Lower leg skin (tissue), 4 donors: Measurements from ENCODE around the gene CNRIP1. TPM values are rescaled to one million over a fixed set of nuclear protein-coding genes. Genes with fewer than 3 reads are reported as not detected.

Experiments
- DNase-seq, 2 donors: peaks; one replicate each; pipeline ENCODE4 v3.0.0-alpha.2; 2019; ENCODE audit warnings: low spot score in 2 of 2
- H3K4me3 ChIP-seq: fragments of 200-600 bp; sonication (generic); 2 replicates; pipeline ENCODE4 v1.5.1; 2017; ENCODE audit warnings: mild to moderate bottlenecking, low read depth; ENCODE audit not compliant: poor library complexity, severe bottlenecking
- POLR2A ChIP-seq, 2 donors: fragments of 450-650 bp; IDR thresholded peaks; one replicate each; pipeline ENCODE4 v1.6.1; 2016 to 2017; ENCODE audit warnings: antibody characterized with exemption in 2 of 2, mild to moderate bottlenecking in 1 of 2, moderate library complexity in 1 of 2
- WGBS, 2 donors: methylation state at CpG; one replicate each; pipeline ENCODE4 v1.1.5; 2018; 5-methylcytosine and 5-hydroxymethylcytosine counted together
- intact Hi-C: fragments of 100-400 bp; cut with DNase I; formaldehyde crosslinking; loops from one replicate; pipeline ENCODE4 v1.15.0; 2023; ENCODE audit warnings: low total_unique reads
- total RNA-seq, 4 donors: library from RNA; depleted of rRNA; stranded (reverse); fragments of >200 nt; gene quantifications; one replicate each; pipeline ENCODE4 v1.1.0, GENCODE V29; 2016
- TF ChIP-seq, protein P1 (sequence below), 3 donors: fragments of 450-650 bp; IDR thresholded peaks; one replicate each; pipeline ENCODE4 v1.5.1; 2016; ENCODE audit warnings: antibody characterized with exemption in 3 of 3, mild to moderate bottlenecking in 3 of 3, moderate library complexity in 2 of 3

The CNRIP1 gene
- total RNA-seq, 4 donors from 2014 or later: 5.7 to 12.8 (median 7.8) TPM

DNA sequence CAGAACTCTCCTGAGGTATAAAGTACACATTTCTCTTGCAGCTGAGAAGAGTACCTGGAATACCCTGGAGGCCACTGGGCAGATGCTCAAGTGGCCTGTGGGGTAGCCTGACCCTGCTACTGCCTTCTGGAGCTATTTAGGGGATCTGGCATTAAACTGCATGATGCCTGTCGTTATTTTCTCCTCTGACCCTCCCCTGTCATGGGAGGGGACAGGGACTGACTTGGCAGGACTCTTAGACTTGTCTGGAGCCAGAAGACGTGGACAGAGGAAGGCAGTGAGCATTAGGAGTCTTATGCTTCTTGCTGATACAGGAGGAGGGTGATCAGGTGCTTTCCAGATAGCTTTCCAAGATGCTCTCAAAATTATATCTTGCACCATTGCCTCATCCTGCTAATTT lies 24.8 kb downstream of the CNRIP1 start:
- no peak overlapping the region for H3K4me3 ChIP-seq
- 33 to 40% methylated on average over 2 of the region's 2 CpGs for WGBS, 2 donors
- intact Hi-C loops: loop anchor here (5.0 kb wide), 1 partner anchor 173 kb away; no protein-coding TSS in a partner anchor

DNA sequence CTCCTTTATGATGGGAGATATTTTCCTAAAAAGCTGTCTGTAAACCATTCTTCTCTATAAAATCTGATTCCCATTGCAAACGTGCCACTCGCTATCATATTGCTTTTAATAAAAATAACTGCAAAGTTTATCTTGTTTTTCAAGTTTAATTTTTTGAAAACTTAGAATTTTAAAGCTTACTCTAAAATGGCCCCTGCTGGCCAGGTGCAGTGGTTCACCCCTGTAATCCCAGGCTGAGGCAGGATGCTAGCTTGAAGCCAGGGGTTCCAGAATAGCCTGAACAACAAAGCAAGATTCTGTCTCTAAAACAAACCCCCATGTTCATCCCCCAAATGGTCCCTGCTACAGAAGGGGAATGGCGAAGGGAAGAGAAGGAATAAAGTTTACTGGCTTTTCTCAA lies 25.6 kb downstream of the CNRIP1 start:
- 93 to 95% methylated on average over 3 of the region's 3 CpGs for WGBS, 2 donors
- TF ChIP-seq, protein P1, sequence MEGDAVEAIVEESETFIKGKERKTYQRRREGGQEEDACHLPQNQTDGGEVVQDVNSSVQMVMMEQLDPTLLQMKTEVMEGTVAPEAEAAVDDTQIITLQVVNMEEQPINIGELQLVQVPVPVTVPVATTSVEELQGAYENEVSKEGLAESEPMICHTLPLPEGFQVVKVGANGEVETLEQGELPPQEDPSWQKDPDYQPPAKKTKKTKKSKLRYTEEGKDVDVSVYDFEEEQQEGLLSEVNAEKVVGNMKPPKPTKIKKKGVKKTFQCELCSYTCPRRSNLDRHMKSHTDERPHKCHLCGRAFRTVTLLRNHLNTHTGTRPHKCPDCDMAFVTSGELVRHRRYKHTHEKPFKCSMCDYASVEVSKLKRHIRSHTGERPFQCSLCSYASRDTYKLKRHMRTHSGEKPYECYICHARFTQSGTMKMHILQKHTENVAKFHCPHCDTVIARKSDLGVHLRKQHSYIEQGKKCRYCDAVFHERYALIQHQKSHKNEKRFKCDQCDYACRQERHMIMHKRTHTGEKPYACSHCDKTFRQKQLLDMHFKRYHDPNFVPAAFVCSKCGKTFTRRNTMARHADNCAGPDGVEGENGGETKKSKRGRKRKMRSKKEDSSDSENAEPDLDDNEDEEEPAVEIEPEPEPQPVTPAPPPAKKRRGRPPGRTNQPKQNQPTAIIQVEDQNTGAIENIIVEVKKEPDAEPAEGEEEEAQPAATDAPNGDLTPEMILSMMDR (IDR thresholded peaks at IDR 0.05): no peak
- no peak for TF ChIP-seq POLR2A (IDR thresholded peaks at IDR 0.05)
- no peak for DNase-seq
- no peak overlapping the region for H3K4me3 ChIP-seq
- intact Hi-C loops: loop anchor here (5.0 kb wide), 1 partner anchor 172 kb away; no protein-coding TSS in a partner anchor

More for the DNA sequence above, 24.8 kb downstream of the CNRIP1 start:
- TF ChIP-seq, protein P1 (IDR thresholded peaks at IDR 0.05): no peak
- no peak for DNase-seq

GRCh38 chr2:68293755-68294154 lies 26.0 kb downstream of the CNRIP1 start:
- H3K4me3 ChIP-seq: no peak overlapping the region
- intact Hi-C loops: loop anchor here (5.0 kb wide), 1 partner anchor 171 kb away; no protein-coding TSS in a partner anchor
- no peak for DNase-seq
- TF ChIP-seq, protein P1 (IDR thresholded peaks at IDR 0.05): no peak
- TF ChIP-seq POLR2A (IDR thresholded peaks at IDR 0.05): no peak
- WGBS, 2 donors: 76 to 86% methylated on average over 6 of the region's 6 CpGs

- DNase-seq: no peak
- 85 to 92% methylated on average over 4 of the region's 4 CpGs for WGBS, 2 donors
- no peak for TF ChIP-seq POLR2A (IDR thresholded peaks at IDR 0.05)
- H3K4me3 ChIP-seq: no peak overlapping the region
- intact Hi-C loops: loop anchor here (5.0 kb wide), 1 partner anchor 171 kb away; no protein-coding TSS in a partner anchor
Observed at GRCh38 chr2:68293024-68293423, 26.7 kb downstream of the CNRIP1 start.

DNA sequence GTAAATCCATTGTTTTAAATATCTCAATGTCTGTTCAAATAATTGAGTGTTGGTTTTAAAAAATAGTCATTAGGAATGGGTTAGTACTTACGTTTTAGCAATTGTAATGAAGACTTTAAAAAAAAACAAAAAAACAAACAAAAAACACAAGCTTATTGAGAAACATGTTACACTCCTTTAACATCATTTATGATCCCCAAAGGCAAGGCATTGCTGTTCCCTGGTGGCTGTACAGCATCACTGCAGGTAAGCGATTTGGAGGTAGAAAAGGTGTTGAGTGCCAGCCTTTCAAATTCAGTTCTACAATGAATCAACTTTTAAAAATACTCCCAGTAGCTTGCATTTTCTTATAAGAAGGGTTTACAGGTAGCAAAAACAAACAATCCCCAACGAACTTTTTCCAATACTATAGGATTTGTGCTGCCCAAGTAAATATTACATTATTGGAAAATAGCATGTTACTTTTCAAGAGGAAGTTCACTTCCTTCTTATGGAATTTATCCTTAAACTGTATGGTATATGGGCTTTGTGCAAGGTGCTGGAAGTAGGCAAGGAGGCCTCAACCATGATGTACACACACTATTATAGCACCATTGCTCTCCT lies 27.5 kb downstream of the CNRIP1 start:
- 40 to 42% methylated on average over 3 of the region's 3 CpGs for WGBS, 2 donors
- no peak for TF ChIP-seq POLR2A (IDR thresholded peaks at IDR 0.05)
- TF ChIP-seq, protein P1 (IDR thresholded peaks at IDR 0.05): peak in 1 of 3 donors; percentile 39
- no peak for DNase-seq
- H3K4me3 ChIP-seq: no peak overlapping the region
- intact Hi-C loops: loop anchor here (5.0 kb wide), 1 partner anchor 170 kb away; no protein-coding TSS in a partner anchor

- DNase-seq: no peak
- no peak overlapping the region for H3K4me3 ChIP-seq
- no peak for TF ChIP-seq POLR2A (IDR thresholded peaks at IDR 0.05)
- TF ChIP-seq, protein P1 (IDR thresholded peaks at IDR 0.05): no peak
- WGBS, 2 donors: 61 to 69% methylated on average over 6 of the region's 6 CpGs
- intact Hi-C loops: loop anchor here (5.0 kb wide), 1 partner anchor 169 kb away; no protein-coding TSS in a partner anchor
Observed at GRCh38 chr2:68291314-68291713, 28.4 kb downstream of the CNRIP1 start.
